Keratinocyte (primary cell): ENCODE results near the gene CD200R1. TPM values are rescaled to one million over a fixed set of nuclear protein-coding genes. Genes with fewer than 3 reads are reported as not detected.

Source experiments
- DNase-seq: peaks from one replicate; pipeline ENCODE4 v3.0.0-alpha.2; 2011; ENCODE audit warnings: low read depth, missing footprints, low spot score
- FAIRE-seq: peaks from 2 replicates; lab custom pipeline; 2011; peaks lifted over from hg19 to GRCh38; lab: Jason Lieb, UNC
- H2AFZ ChIP-seq: 2 replicates; pipeline ENCODE4 v1.6.0; 2012; ENCODE audit warnings: low read length, control low read depth, inconsistent platforms; ENCODE audit not compliant: control insufficient read depth
- H3K27ac ChIP-seq: 2 replicates; pipeline ENCODE4 v1.5.1; 2011; ENCODE audit warnings: low read length; ENCODE audit not compliant: control insufficient read depth, insufficient read depth
- H3K27me3 ChIP-seq: 3 replicates; pipeline ENCODE4 v1.6.0; 2011; ENCODE audit warnings: low read length; ENCODE audit not compliant: control insufficient read depth, insufficient read depth; ENCODE audit errors: extremely low read depth
- H3K36me3 ChIP-seq, 2 experiments: 2 replicates in 1 of 2; 3 replicates in 1 of 2; pipeline ENCODE4 v1.5.1; 2011; ENCODE audit warnings: low read length in 2 of 2, mild to moderate bottlenecking in 1 of 2; ENCODE audit not compliant: control insufficient read depth in 2 of 2, insufficient read depth in 2 of 2; ENCODE audit errors: extremely low read depth in 1 of 2
- H3K4me1 ChIP-seq: 3 replicates; pipeline ENCODE4 v1.5.1; 2011; ENCODE audit warnings: low read length; ENCODE audit not compliant: control insufficient read depth, insufficient read depth; ENCODE audit errors: extremely low read depth
- H3K4me2 ChIP-seq: 3 replicates; pipeline ENCODE4 v1.6.0; 2011; ENCODE audit warnings: low read depth, low read length; ENCODE audit not compliant: control insufficient read depth, insufficient read depth; ENCODE audit errors: extremely low read depth
- H3K4me3 ChIP-seq, 3 experiments: fragments of 200-600 bp in 1 of 3; sonication (generic) in 1 of 3; 2 replicates in 2 of 3; 3 replicates in 1 of 3; pipeline ENCODE4 v1.5.1; 2011 to 2016; ENCODE audit warnings: low read length in 3 of 3, mild to moderate bottlenecking in 3 of 3, control low read depth in 2 of 3, inconsistent platforms in 1 of 3, low read depth in 1 of 3, mixed read lengths in 1 of 3, mixed run types in 1 of 3, moderate library complexity in 1 of 3; ENCODE audit not compliant: control insufficient read depth in 2 of 3, insufficient read depth in 2 of 3; ENCODE audit errors: extremely low read depth in 1 of 3
- H3K79me2 ChIP-seq: 2 replicates; pipeline ENCODE4 v1.6.0; 2012; ENCODE audit warnings: low read length; ENCODE audit not compliant: control insufficient read depth, insufficient read depth
- H3K9ac ChIP-seq: 3 replicates; pipeline ENCODE4 v1.6.0; 2011; ENCODE audit warnings: low read length; ENCODE audit not compliant: control insufficient read depth, insufficient read depth; ENCODE audit errors: extremely low read depth
- H3K9me1 ChIP-seq: 3 replicates; pipeline ENCODE4 v1.6.0; 2011; ENCODE audit warnings: low read length; ENCODE audit not compliant: control insufficient read depth, insufficient read depth; ENCODE audit errors: extremely low read depth
- H3K9me3 ChIP-seq: 2 replicates; pipeline ENCODE4 v1.5.1; 2012; ENCODE audit warnings: low read depth, low read length; ENCODE audit not compliant: control insufficient read depth
- H4K20me1 ChIP-seq: 3 replicates; pipeline ENCODE4 v1.6.0; 2011; ENCODE audit warnings: low read length; ENCODE audit not compliant: control insufficient read depth, insufficient read depth; ENCODE audit errors: extremely low read depth
- CTCF ChIP-seq, 3 experiments: IDR thresholded peaks in 1 of 3; conservative IDR thresholded peaks in 1 of 3; optimal IDR thresholded peaks in 1 of 3; 2 replicates in 2 of 3; 3 replicates in 1 of 3; pipeline versions ENCODE3 to v1.5.1; 2011; ENCODE audit warnings: low read length in 3 of 3, mild to moderate bottlenecking in 3 of 3, moderate library complexity in 2 of 3, control low read depth in 1 of 3, inconsistent platforms in 1 of 3; ENCODE audit not compliant: insufficient read depth in 2 of 3; ENCODE audit errors: extremely low read depth in 1 of 3
- EZH2 ChIP-seq: IDR thresholded peaks from one replicate; pipeline ENCODE4 v1.6.1; 2012; ENCODE audit warnings: inconsistent platforms, mild to moderate bottlenecking, low read length, moderate library complexity
- dilution Hi-C: fragments of 300-500 bp; cut with MboI; formaldehyde crosslinking; loops from one replicate; pipeline ENCODE4 v1.7.0; 2020; ENCODE audit warnings: low sequenced_read_pairs; ENCODE audit not compliant: extremely low pct_ligation_motif_present
- polyA plus RNA-seq, 5 experiments: library from polyadenylated mRNA; depleted of rRNA in 3 of 5; stranded (reverse) in 3 of 5; stranded (forward) in 1 of 5; unstranded in 1 of 5; fragments of >200 nt; gene quantifications; 1 replicate in 1 of 5; 2 replicates in 3 of 5; 3 replicates in 1 of 5; pipeline versions ENCODE4 v1.2.1 to v1.2.3, GENCODE V29; 2011 to 2012; ENCODE audit warnings: missing spikeins in 2 of 5, low read depth in 1 of 5, low replicate concordance in 1 of 5

The CD200R1 gene
- polyA plus RNA-seq, 1 donor (not counting 4 experiments of a cell fraction or from before 2014, with no cell fraction given) = 1.6 TPM

GRCh38 chr3:112990672-112991602, 16.0 kb upstream of the CD200R1 start, which contains the start of gene GTPBP8:
Gene GTPBP8, plus strand, starts transcription at chr3:112990984. Its CDS starts 16 bp downstream, at chr3:112991000.
- peak within 1 kb of the TSS; percentile 96 for H3K9ac ChIP-seq
- H3K27ac ChIP-seq = peak within 1 kb of the TSS; percentile 97
- H4K20me1 ChIP-seq = no peaks in the 10 kb centered on the region
- no peak for DNase-seq
- no peaks in the 10 kb centered on the region for H3K9me1 ChIP-seq
- peaks cover 24% of the 10 kb centered on the region for H3K79me2 ChIP-seq
- peaks cover 13% of the 10 kb centered on the region for H3K4me1 ChIP-seq
- H3K36me3 ChIP-seq = peaks cover 2 to 4% of the 10 kb centered on the region in 2 experiments
- dilution Hi-C loops = no loop called here
- no peaks in the 10 kb centered on the region for H3K27me3 ChIP-seq
- peak within 1 kb of the TSS; percentile 74 to 99 (median 91) for H3K4me3 ChIP-seq
- peak within 1 kb of the TSS; percentile 81 for H3K4me2 ChIP-seq
- peak; percentile 74 for FAIRE-seq
- no peaks in the 10 kb centered on the region for H3K9me3 ChIP-seq
- no peak for TF ChIP-seq EZH2
- TF ChIP-seq CTCF (optimal IDR thresholded peaks at IDR 0.05 in 1 of 3, IDR thresholded peaks at IDR 0.05 in 1 of 3, conservative IDR thresholded peaks at IDR 0.05 in 1 of 3; ENCODE audit: extremely low read depth in 1 of 3, insufficient read depth in 2 of 3, low read length in 3 of 3) = peak in 1 of 3 experiments; percentile 5
- H2AFZ ChIP-seq = peak within 1 kb of the TSS; percentile 94

GRCh38 chr3:112987710-112988334, 12.9 kb upstream of the CD200R1 start:
- Histone ChIP-seq H3K36me3 (no peaks in the 10 kb centered on the region), H2AFZ (no peak overlapping the region), H3K27me3 (no peaks in the 10 kb centered on the region), H3K27ac (no peak overlapping the region), H3K9me1 (no peaks in the 10 kb centered on the region), H3K79me2 (peaks cover 15% of the 10 kb centered on the region), H3K9ac (no peak overlapping the region), H3K9me3 (no peaks in the 10 kb centered on the region), H3K4me3 (no peak overlapping the region), H3K4me2 (no peak overlapping the region), H3K4me1 (peaks cover 8% of the 10 kb centered on the region), H4K20me1 (no peaks in the 10 kb centered on the region)
- dilution Hi-C loops = no loop called here
- DNase-seq (no peak), FAIRE-seq (no peak)
- no peak for TF ChIP-seq EZH2
- TF ChIP-seq CTCF (optimal IDR thresholded peaks at IDR 0.05 in 1 of 3, IDR thresholded peaks at IDR 0.05 in 1 of 3, conservative IDR thresholded peaks at IDR 0.05 in 1 of 3; ENCODE audit: extremely low read depth in 1 of 3, insufficient read depth in 2 of 3, low read length in 3 of 3) = no peak
